H1 (cell line): ENCODE data around the gene ADAM23. TPM values are rescaled to one million over a fixed set of nuclear protein-coding genes. Genes with fewer than 3 reads are reported as not detected.

Experiments
- CTCF ChIA-PET: fragments of 300-600 bp; sonication (Branson Sonifier 250); formaldehyde crosslinking; loops from one replicate; lab custom pipeline; 2021; ENCODE audit not compliant: partially characterized antibody; lab: Charles Lee
- POLR2A ChIA-PET: fragments of 300-600 bp; sonication (Branson Sonifier 250); formaldehyde crosslinking; loops from one replicate; lab custom pipeline; 2021; ENCODE audit warnings: inconsistent platforms; ENCODE audit not compliant: partially characterized antibody; lab: Charles Lee
- DNase-seq, 2 experiments: peaks; one replicate each; pipeline versions ENCODE4 v3.0.0 to v3.0.0-alpha.2; 2010 to 2022; ENCODE audit warnings: low spot score in 2 of 2, low read depth in 1 of 2, mixed read lengths in 1 of 2
- FAIRE-seq: peaks from 2 replicates; lab custom pipeline; 2011; peaks lifted over from hg19 to GRCh38; lab: Jason Lieb, UNC
- H2AFZ ChIP-seq: 2 replicates; pipeline ENCODE4 v1.8.1; 2012; ENCODE audit warnings: low read length, inconsistent platforms
- H2AK5ac ChIP-seq: 2 replicates; pipeline ENCODE4 v1.6.1; 2013; ENCODE audit warnings: low read depth, low read length
- H2BK120ac ChIP-seq: replicated peaks from 2 replicates; pipeline ENCODE3; 2013; ENCODE audit warnings: low read depth, low read length, inconsistent platforms
- H2BK12ac ChIP-seq: 2 replicates; pipeline ENCODE4 v1.6.1; 2013; ENCODE audit warnings: low read depth, low read length
- H2BK15ac ChIP-seq: 2 replicates; pipeline ENCODE4 v1.6.1; 2013; ENCODE audit warnings: low read length
- H2BK20ac ChIP-seq: 2 replicates; pipeline ENCODE4 v1.6.1; 2013; ENCODE audit warnings: low read length
- H2BK5ac ChIP-seq: 2 replicates; pipeline ENCODE4 v1.6.1; 2013; ENCODE audit warnings: low read depth, low read length
- H3K14ac ChIP-seq: 2 replicates; pipeline ENCODE4 v1.6.1; 2013; ENCODE audit warnings: inconsistent platforms; ENCODE audit not compliant: insufficient read length
- H3K18ac ChIP-seq: 2 replicates; pipeline ENCODE4 v1.6.1; 2013; ENCODE audit warnings: low read length; ENCODE audit errors: extremely low read depth
- H3K23ac ChIP-seq: 2 replicates; pipeline ENCODE4 v1.6.1; 2013; ENCODE audit warnings: inconsistent platforms; ENCODE audit not compliant: insufficient read length
- H3K23me2 ChIP-seq: 2 replicates; pipeline ENCODE4 v1.6.1; 2013; ENCODE audit warnings: low read depth, low read length
- H3K27ac ChIP-seq: 2 replicates; pipeline ENCODE4 v1.6.1; 2011; ENCODE audit warnings: low read depth, low read length, inconsistent platforms
- H3K27me3 ChIP-seq, 4 experiments: replicated peaks in 1 of 4; 1 replicate in 1 of 4; 2 replicates in 3 of 4; pipeline versions ENCODE4 v1.6.1 to v1.8.1; 2011 to 2013; ENCODE audit warnings: low read length in 3 of 4, mild to moderate bottlenecking in 3 of 4, inconsistent platforms in 2 of 4, mixed read lengths in 2 of 4, moderate library complexity in 1 of 4; ENCODE audit not compliant: control insufficient read depth in 3 of 4, insufficient read depth in 3 of 4; ENCODE audit errors: extremely low read depth in 1 of 4
- H3K36me3 ChIP-seq, 4 experiments: 2 replicates each; pipeline versions ENCODE4 v1.6.1 to v1.8.1; 2011 to 2013; ENCODE audit warnings: mild to moderate bottlenecking in 4 of 4, low read length in 3 of 4, moderate library complexity in 2 of 4, control low read depth in 1 of 4, inconsistent platforms in 1 of 4; ENCODE audit not compliant: insufficient read depth in 4 of 4, control insufficient read depth in 2 of 4
- H3K4ac ChIP-seq: replicated peaks from 2 replicates; pipeline ENCODE3; 2013; ENCODE audit warnings: low read length, low read depth, mixed read lengths, inconsistent platforms; ENCODE audit not compliant: insufficient read length
- H3K4me1 ChIP-seq, 4 experiments: replicated peaks in 1 of 4; 1 replicate in 1 of 4; 2 replicates in 3 of 4; pipeline versions ENCODE4 v1.6.1 to v1.8.1; 2011 to 2013; ENCODE audit warnings: low read length in 3 of 4, inconsistent platforms in 2 of 4, mixed read lengths in 1 of 4; ENCODE audit not compliant: insufficient read depth in 4 of 4, control insufficient read depth in 3 of 4
- H3K4me2 ChIP-seq, 2 experiments: 2 replicates each; pipeline versions ENCODE4 v1.6.1 to v1.8.1; 2011 to 2013; ENCODE audit warnings: low read depth in 2 of 2, low read length in 2 of 2, control low read depth in 1 of 2, inconsistent platforms in 1 of 2, mild to moderate bottlenecking in 1 of 2; ENCODE audit not compliant: insufficient read depth in 1 of 2
- H3K4me3 ChIP-seq, 4 experiments: fragments of 200-600, 300-600 bp in 1 of 4; sonication (generic), shearing (Covaris generic), sonication (Bioruptor Twin) in 1 of 4; 2 replicates each; pipeline versions ENCODE4 v1.5.1 to v1.8.1; 2011 to 2016; ENCODE audit warnings: low read length in 4 of 4, low read depth in 3 of 4, control low read depth in 2 of 4, inconsistent platforms in 2 of 4, mild to moderate bottlenecking in 2 of 4, mixed read lengths in 1 of 4, moderate library complexity in 1 of 4; ENCODE audit not compliant: insufficient read depth in 2 of 4; ENCODE audit errors: extremely low read depth in 1 of 4
- H3K56ac ChIP-seq: replicated peaks from 2 replicates; pipeline ENCODE3; 2013; ENCODE audit warnings: low read depth, mild to moderate bottlenecking, mixed read lengths, low read length, inconsistent platforms; ENCODE audit not compliant: insufficient read length
- H3K79me1 ChIP-seq: 2 replicates; pipeline ENCODE4 v1.6.1; 2013; ENCODE audit warnings: low read depth, low read length, control low read depth
- H3K79me2 ChIP-seq, 2 experiments: 2 replicates each; pipeline versions ENCODE4 v1.6.1 to v1.8.1; 2012 to 2013; ENCODE audit warnings: low read length in 2 of 2, mild to moderate bottlenecking in 2 of 2, inconsistent platforms in 1 of 2; ENCODE audit not compliant: insufficient read depth in 2 of 2, control insufficient read depth in 1 of 2
- H3K9ac ChIP-seq, 4 experiments: replicated peaks in 1 of 4; 1 replicate in 1 of 4; 2 replicates in 3 of 4; pipeline versions ENCODE4 v1.6.1 to v1.8.1; 2011 to 2013; ENCODE audit warnings: low read depth in 3 of 4, low read length in 3 of 4, control low read depth in 2 of 4, mild to moderate bottlenecking in 2 of 4, moderate library complexity in 2 of 4, inconsistent platforms in 1 of 4; ENCODE audit errors: extremely low read depth in 1 of 4
- H3K9me3 ChIP-seq, 2 experiments: 2 replicates each; pipeline versions ENCODE4 v1.6.1 to v1.8.1; 2012 to 2013; ENCODE audit warnings: mild to moderate bottlenecking in 2 of 2, moderate library complexity in 2 of 2, control low read depth in 1 of 2, inconsistent platforms in 1 of 2, low read depth in 1 of 2, low read length in 1 of 2, mixed read lengths in 1 of 2; ENCODE audit not compliant: insufficient read depth in 2 of 2
- H4K20me1 ChIP-seq, 2 experiments: replicated peaks in 1 of 2; 2 replicates each; pipeline versions ENCODE3 to v1.8.1; 2011 to 2013; ENCODE audit warnings: inconsistent platforms in 2 of 2, low read length in 2 of 2, mild to moderate bottlenecking in 1 of 2; ENCODE audit not compliant: insufficient read depth in 2 of 2, control insufficient read depth in 1 of 2
- H4K5ac ChIP-seq: 2 replicates; pipeline ENCODE4 v1.6.1; 2013; ENCODE audit warnings: low read length, low read depth, mixed read lengths, inconsistent platforms; ENCODE audit not compliant: insufficient read length
- H4K8ac ChIP-seq: 2 replicates; pipeline ENCODE4 v1.8.0; 2013; ENCODE audit warnings: mild to moderate bottlenecking, moderate library complexity, low read length, inconsistent platforms; ENCODE audit not compliant: insufficient read depth; ENCODE audit errors: extremely low read depth
- H4K91ac ChIP-seq: replicated peaks from 2 replicates; pipeline ENCODE3; 2013; ENCODE audit warnings: low read length, mixed read lengths, inconsistent platforms; ENCODE audit not compliant: insufficient read length
- ATF2 ChIP-seq: IDR thresholded peaks from 2 replicates; pipeline ENCODE4 v1.6.1; 2012; ENCODE audit warnings: low read length, inconsistent platforms
- FOSL1 ChIP-seq: IDR thresholded peaks from 2 replicates; pipeline ENCODE4 v1.6.1; 2011; ENCODE audit warnings: mild to moderate bottlenecking, low read depth, low read length, moderate library complexity; ENCODE audit not compliant: insufficient read depth
- GTF2F1 ChIP-seq: IDR thresholded peaks from 2 replicates; pipeline ENCODE4 v1.6.1; 2012; ENCODE audit warnings: low read depth, low read length, improper control_type of control experiment, borderline replicate concordance
- HDAC2 ChIP-seq, 2 experiments: fragments of 300-600 bp in 1 of 2; sonication (generic) in 1 of 2; IDR thresholded peaks; 2 replicates each; pipeline ENCODE4 v1.6.1; 2011 to 2012; ENCODE audit warnings: low read depth in 2 of 2, low read length in 2 of 2, mild to moderate bottlenecking in 2 of 2, moderate library complexity in 2 of 2, borderline replicate concordance in 1 of 2, inconsistent platforms in 1 of 2
- HDAC6 ChIP-seq: IDR thresholded peaks from one replicate; pipeline ENCODE4 v1.7.1; 2012; ENCODE audit warnings: low read depth, mild to moderate bottlenecking, inconsistent platforms, low read length, moderate library complexity
- KDM1A ChIP-seq: fragments of 200-600, 300-600 bp; sonication (generic); IDR thresholded peaks from 2 replicates; pipeline ENCODE4 v1.7.1; 2016; ENCODE audit warnings: mild to moderate bottlenecking, low read length, borderline replicate concordance
- PHF8 ChIP-seq: fragments of 200-600 bp; sonication (generic); conservative IDR thresholded peaks from 2 replicates; pipeline ENCODE4 v1.7.1; 2012; ENCODE audit warnings: low read depth, mild to moderate bottlenecking, inconsistent platforms, low read length, moderate library complexity
- POLR2AphosphoS5 ChIP-seq: IDR thresholded peaks from 2 replicates; pipeline ENCODE4 v1.6.1; 2011; ENCODE audit warnings: low read depth, low read length
- POU5F1 ChIP-seq: IDR thresholded peaks from 2 replicates; pipeline ENCODE4 v1.6.1; 2011; ENCODE audit warnings: low read depth, mild to moderate bottlenecking, low read length, moderate library complexity
- RXRA ChIP-seq: IDR thresholded peaks from 2 replicates; pipeline ENCODE4 v1.6.1; 2011; ENCODE audit warnings: low read depth, mild to moderate bottlenecking, low read length, moderate library complexity; ENCODE audit not compliant: insufficient read depth
- TBP ChIP-seq: IDR thresholded peaks from 2 replicates; pipeline ENCODE4 v1.6.1; 2011; ENCODE audit warnings: low read depth, low read length, improper control_type of control experiment
- TEAD4 ChIP-seq: IDR thresholded peaks from 2 replicates; pipeline ENCODE4 v1.6.1; 2012; ENCODE audit warnings: low read depth, low read length, inconsistent platforms, mixed read lengths
- WGBS, 2 experiments: shearing (Covaris generic) in 1 of 2; methylation state at CpG; one replicate each; pipeline versions ENCODE4 v1.1.6 to v1.1.7; 2013 to 2015; ENCODE audit warnings: low lambda C conversion rate in 2 of 2, mixed read lengths in 2 of 2, inconsistent platforms in 1 of 2, low coverage in 1 of 2, missing lambda C conversion rate in 1 of 2; ENCODE audit not compliant: insufficient replicate concordance in 2 of 2, insufficient coverage in 1 of 2, insufficient read length in 1 of 2; ENCODE audit errors: extremely low coverage in 1 of 2, missing lambda C conversion rate in 1 of 2; 5-methylcytosine and 5-hydroxymethylcytosine counted together
- polyA plus RNA-seq, 7 experiments: library from polyadenylated mRNA; depleted of rRNA in 3 of 7; stranded (reverse) in 5 of 7; unstranded in 2 of 7; fragments of >200 nt in 5 of 7; fragments of 200-250 nt in 2 of 7; gene quantifications; 1 replicate in 5 of 7; 2 replicates in 1 of 7; 4 replicates in 1 of 7; pipeline versions ENCODE4 v1.2.1 to v1.2.3, GENCODE V29; 2011 to 2013; ENCODE audit warnings: missing spikeins in 2 of 7, mixed read lengths in 2 of 7
- total RNA-seq: library from RNA; stranded (reverse); fragmentation: NEBNext Ultra II Directional; extraction: Animal tissue kit (Norgen Biotek cat#: 25700); gene quantifications from 2 replicates; pipeline ENCODE4 v1.2.1, GENCODE V29; 2021

Gene ADAM23
- total and polyA plus RNA-seq, 2 of the 8 experiments (the other 6 are each of a cell fraction or from before 2014, with no cell fraction given): 9.9 to 20.8 TPM

GRCh38 chr2:206480620-206481019 lies 37.3 kb downstream of the ADAM23 start:
- Histone ChIP-seq H4K8ac (no peak overlapping the region), H2AFZ (no peak overlapping the region), H4K91ac (no peak overlapping the region), H2BK120ac (no peak overlapping the region), H3K9me3 (peaks cover 2 to 5% of the 10 kb centered on the region in 2 experiments; a peak in 2 of 4 replicates), H3K4me2 (no peak overlapping the region), H2BK15ac (no peak overlapping the region), H3K27ac (no peak overlapping the region), H3K79me2 (no peaks in the 10 kb centered on the region), H3K14ac (no peak overlapping the region), H3K36me3 (peaks cover 0 to 4% (median 0%) of the 10 kb centered on the region in 4 experiments; a peak in 2 of 8 replicates), H3K9ac (no peak overlapping the region), H3K23me2 (0 out of 2 replicates have a peak, but pooled peaks cover 2% of the 10 kb centered on the region), H3K23ac (no peak overlapping the region), H4K20me1 (no peaks in the 10 kb centered on the region), H2BK5ac (no peak overlapping the region), H4K5ac (no peak overlapping the region), H3K79me1 (no peaks in the 10 kb centered on the region; the same call in 1 of the 2 replicates), H2AK5ac (no peak overlapping the region), H3K56ac (no peak overlapping the region), H3K18ac (no peak overlapping the region), H3K4me1 (peaks cover 0 to 3% (median 0%) of the 10 kb centered on the region in 4 experiments; a peak in 1 of 7 replicates), H3K4me3 (no peak overlapping the region), H2BK12ac (no peak overlapping the region), H3K27me3 (no peaks in the 10 kb centered on the region), H2BK20ac (no peak overlapping the region), H3K4ac (no peak overlapping the region)
- ChIA-PET POLR2A (no interaction called here), CTCF (interaction anchor here (1.5 kb wide), 1 partner anchor 9 kb away, joined by 3 read pairs; no protein-coding TSS in a partner anchor)
- no peak for FAIRE-seq
- no peak for DNase-seq
- WGBS, 2 experiments: 89% methylated on average over 4 of the region's 4 CpGs; no CpG with 5 or more reads in 1 of the 2 experiments
- no peak for TF ChIP-seq TBP
- no peak for TF ChIP-seq HDAC2 (IDR thresholded peaks at IDR 0.05; ENCODE audit: borderline replicate concordance in 1 of 2, low read depth in 2 of 2, low read length in 2 of 2)
- no peak for TF ChIP-seq KDM1A
- TF ChIP-seq RXRA: no peak
- no peak for TF ChIP-seq ATF2
- TF ChIP-seq TEAD4: no peak
- TF ChIP-seq POU5F1: no peak
- TF ChIP-seq PHF8: no peak
- no peak for TF ChIP-seq HDAC6
- no peak for TF ChIP-seq GTF2F1
- TF ChIP-seq POLR2AphosphoS5: no peak
- TF ChIP-seq FOSL1: no peak
